ENCODE results near the gene HRH2. TPM values are rescaled to one million over a fixed set of nuclear protein-coding genes. Genes with fewer than 3 reads are reported as not detected.

The HRH2 gene
- polyA plus RNA-seq, 1 donor (not counting 4 experiments of a cell fraction or from before 2014, with no cell fraction given), result not detected

- H3K4me2 ChIP-seq (ENCODE audit: control insufficient read depth, extremely low read depth, insufficient read depth, low read depth, low read length), result no peak overlapping the region
- H3K4me3 ChIP-seq (ENCODE audit: control insufficient read depth in 2 of 3, extremely low read depth in 1 of 3, insufficient read depth in 2 of 3, low read depth in 1 of 3, low read length in 3 of 3), result no peak overlapping the region
- no peak for FAIRE-seq
- no peaks in the 10 kb centered on the region for H3K4me1 ChIP-seq (ENCODE audit: control insufficient read depth, extremely low read depth, insufficient read depth, low read length)
- H3K9me1 ChIP-seq (ENCODE audit: control insufficient read depth, extremely low read depth, insufficient read depth, low read length), result no peaks in the 10 kb centered on the region
- no peaks in the 10 kb centered on the region for H4K20me1 ChIP-seq (ENCODE audit: control insufficient read depth, extremely low read depth, insufficient read depth, low read length)
- no peak overlapping the region for H2AFZ ChIP-seq (ENCODE audit: control insufficient read depth, low read length)
- no peaks in the 10 kb centered on the region for H3K27me3 ChIP-seq (ENCODE audit: control insufficient read depth, extremely low read depth, insufficient read depth, low read length)
- H3K27ac ChIP-seq (ENCODE audit: control insufficient read depth, insufficient read depth, low read length), result no peak overlapping the region
- TF ChIP-seq CTCF (optimal IDR thresholded peaks at IDR 0.05 in 1 of 3, IDR thresholded peaks at IDR 0.05 in 1 of 3, conservative IDR thresholded peaks at IDR 0.05 in 1 of 3; ENCODE audit: extremely low read depth in 1 of 3, insufficient read depth in 2 of 3, low read length in 3 of 3), result no peak
- TF ChIP-seq EZH2 (IDR thresholded peaks at IDR 0.05; ENCODE audit: low read length), result no peak
- H3K9ac ChIP-seq (ENCODE audit: control insufficient read depth, extremely low read depth, insufficient read depth, low read length), result no peak overlapping the region
- no peaks in the 10 kb centered on the region for H3K9me3 ChIP-seq (ENCODE audit: control insufficient read depth, low read depth, low read length)
- H3K36me3 ChIP-seq (ENCODE audit: control insufficient read depth in 2 of 2, extremely low read depth in 1 of 2, insufficient read depth in 2 of 2, low read length in 2 of 2), result no peaks in the 10 kb centered on the region
- no peak for DNase-seq (ENCODE audit: low read depth, low spot score)
- dilution Hi-C loops (cut with MboI; ENCODE audit: extremely low pct_ligation_motif_present, low sequenced_read_pairs), result no loop called here
- no peaks in the 10 kb centered on the region for H3K79me2 ChIP-seq (ENCODE audit: control insufficient read depth, insufficient read depth, low read length)
These were observed 34.8 kb upstream of the HRH2 start for GRCh38 chr5:175623088-175623487.

- no peaks in the 10 kb centered on the region for H3K36me3 ChIP-seq (ENCODE audit: control insufficient read depth in 2 of 2, extremely low read depth in 1 of 2, insufficient read depth in 2 of 2, low read length in 2 of 2)
- H4K20me1 ChIP-seq (ENCODE audit: control insufficient read depth, extremely low read depth, insufficient read depth, low read length), result no peaks in the 10 kb centered on the region
- no peaks in the 10 kb centered on the region for H3K79me2 ChIP-seq (ENCODE audit: control insufficient read depth, insufficient read depth, low read length)
- no peak for FAIRE-seq
- no peak overlapping the region for H2AFZ ChIP-seq (ENCODE audit: control insufficient read depth, low read length)
- TF ChIP-seq CTCF (optimal IDR thresholded peaks at IDR 0.05 in 1 of 3, IDR thresholded peaks at IDR 0.05 in 1 of 3, conservative IDR thresholded peaks at IDR 0.05 in 1 of 3; ENCODE audit: extremely low read depth in 1 of 3, insufficient read depth in 2 of 3, low read length in 3 of 3) (no peak), EZH2 (IDR thresholded peaks at IDR 0.05; ENCODE audit: low read length) (no peak)
- no peak for DNase-seq (ENCODE audit: low read depth, low spot score)
- dilution Hi-C loops (cut with MboI; ENCODE audit: extremely low pct_ligation_motif_present, low sequenced_read_pairs), result no loop called here
- H3K9ac ChIP-seq (ENCODE audit: control insufficient read depth, extremely low read depth, insufficient read depth, low read length), result no peak overlapping the region
- no peak overlapping the region for H3K4me3 ChIP-seq (ENCODE audit: control insufficient read depth in 2 of 3, extremely low read depth in 1 of 3, insufficient read depth in 2 of 3, low read depth in 1 of 3, low read length in 3 of 3)
- no peaks in the 10 kb centered on the region for H3K9me1 ChIP-seq (ENCODE audit: control insufficient read depth, extremely low read depth, insufficient read depth, low read length)
- no peaks in the 10 kb centered on the region for H3K27me3 ChIP-seq (ENCODE audit: control insufficient read depth, extremely low read depth, insufficient read depth, low read length)
- H3K4me1 ChIP-seq (ENCODE audit: control insufficient read depth, extremely low read depth, insufficient read depth, low read length), result no peaks in the 10 kb centered on the region
- H3K9me3 ChIP-seq (ENCODE audit: control insufficient read depth, low read depth, low read length), result no peaks in the 10 kb centered on the region
- no peak overlapping the region for H3K4me2 ChIP-seq (ENCODE audit: control insufficient read depth, extremely low read depth, insufficient read depth, low read depth, low read length)
- no peak overlapping the region for H3K27ac ChIP-seq (ENCODE audit: control insufficient read depth, insufficient read depth, low read length)
These were observed 33.6 kb upstream of the HRH2 start for GRCh38 chr5:175624316-175624715.
